ENCODE measurements around the gene PSAT1.
"Not testable (repeated sequence)": the region's sequence is repeated elsewhere in the genome, so short reads cannot be mapped to it uniquely, and the experiment has no call there.

GRCh38 chr9:78284181-78284580, 12.7 kb upstream of the PSAT1 start:
- TF ChIP-seq CTCF (conservative IDR thresholded peaks at IDR 0.05); EZH2 (IDR thresholded peaks at IDR 0.05; ENCODE audit: low read depth): not testable (repeated sequence)

Data from PC-9 (cell line).